A549 (cell line): ENCODE results near the gene SLCO3A1.

Experiments
- CEBPB ChIP-seq, 2 experiments: fragments of >200 bp in 1 of 2; sonication (Bioruptor Twin) in 1 of 2; formaldehyde crosslinking in 1 of 2; IDR thresholded peaks; 2 replicates each; pipeline ENCODE4 v1.6.1; 2012 to 2016
- CHD2 ChIP-seq: fragments of 150-350 bp; IDR thresholded peaks from 2 replicates; pipeline ENCODE4 v1.6.1; 2014; ENCODE audit warnings: low read length; ENCODE audit not compliant: partially characterized antibody
- CHD4 ChIP-seq: fragments of 200-600 bp; sonication (generic); IDR thresholded peaks from 2 replicates; pipeline ENCODE4 v1.6.1; 2016; ENCODE audit warnings: antibody characterized with exemption, mild to moderate bottlenecking, borderline replicate concordance
- CTCF ChIP-seq: fragments of >200 bp; sonication (Bioruptor Twin); formaldehyde crosslinking; IDR thresholded peaks from 3 replicates; pipeline ENCODE4 v1.5.1; 2016
- ELK1 ChIP-seq: fragments of 150-350 bp; IDR thresholded peaks from 2 replicates; pipeline ENCODE4 v1.6.1; 2014; ENCODE audit warnings: low read depth, mild to moderate bottlenecking, low read length
- EP300 ChIP-seq, 2 experiments: fragments of >200 bp; sonication (Bioruptor Twin); formaldehyde crosslinking; IDR thresholded peaks; 2 replicates in 1 of 2; 3 replicates in 1 of 2; pipeline ENCODE4 v1.6.1; 2016 to 2017
- KDM5A ChIP-seq: fragments of 200-600 bp; sonication (generic); IDR thresholded peaks from 2 replicates; pipeline ENCODE4 v1.6.1; 2016; ENCODE audit warnings: antibody characterized with exemption, mild to moderate bottlenecking
- MAZ ChIP-seq: fragments of 150-350 bp; IDR thresholded peaks from 2 replicates; pipeline ENCODE4 v1.6.1; 2014; ENCODE audit warnings: antibody characterized with exemption, low read depth, low read length, borderline replicate concordance
- MYC ChIP-seq: IDR thresholded peaks from 2 replicates; pipeline ENCODE4 v1.6.1; 2012; ENCODE audit warnings: mild to moderate bottlenecking, inconsistent platforms, low read length, improper control_type of control experiment, borderline replicate concordance
- POLR2A ChIP-seq: IDR thresholded peaks from 2 replicates; pipeline ENCODE4 v1.6.1; 2012; ENCODE audit warnings: mild to moderate bottlenecking, low read length
- REST ChIP-seq: fragments of 200-600 bp; sonication (generic); IDR thresholded peaks from 2 replicates; pipeline ENCODE4 v1.6.1; 2016; ENCODE audit warnings: antibody characterized with exemption, mild to moderate bottlenecking, moderate library complexity

DNA sequence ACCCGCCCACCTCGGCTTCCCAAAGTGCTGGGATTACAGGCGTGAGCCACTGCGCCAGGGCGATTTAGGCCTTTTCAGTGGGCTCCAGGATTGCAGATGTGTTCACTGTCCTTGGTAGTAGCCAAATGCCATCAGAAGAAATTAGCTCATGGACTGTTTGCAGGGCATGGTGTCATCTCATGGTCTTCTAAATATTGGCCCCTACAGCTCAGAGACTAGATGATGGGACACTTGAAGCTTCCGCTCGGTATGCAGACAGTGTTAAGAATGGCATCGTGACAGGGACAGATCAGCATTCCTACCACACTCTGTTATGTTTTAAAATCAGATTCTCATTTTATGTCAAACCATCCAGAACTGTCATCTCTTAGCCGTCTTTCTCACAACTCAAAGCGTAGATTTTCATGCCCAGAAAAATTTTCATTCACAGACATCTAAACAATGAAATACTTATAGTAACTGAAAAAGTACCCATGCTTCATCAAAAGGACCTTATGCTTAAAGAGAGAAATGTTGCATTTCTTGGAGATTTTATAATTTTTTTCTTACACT lies 24.9 kb downstream of the SLCO3A1 start:
- TF ChIP-seq CTCF (no peak), MAZ (no peak), REST (no peak), MYC (no peak), CEBPB (IDR thresholded peaks at IDR 0.05) (no peak), POLR2A (no peak), KDM5A (no peak), CHD2 (no peak), EP300 (IDR thresholded peaks at IDR 0.05) (no peak), CHD4 (no peak), ELK1 (no peak)
